Fibroblast of mammary gland (primary cell): ENCODE data around the gene RASA3.

ENCODE experiments used
- DNase-seq: peaks from one replicate; pipeline ENCODE4 v3.0.0-alpha.2; 2010; ENCODE audit warnings: low read depth
- H3K4me3 ChIP-seq: 2 replicates; pipeline ENCODE4 v1.5.1; 2011; ENCODE audit warnings: low read depth, mild to moderate bottlenecking, low read length, moderate library complexity; ENCODE audit not compliant: control insufficient read depth
- TF ChIP-seq, protein P1 (sequence below): conservative IDR thresholded peaks from 2 replicates; pipeline ENCODE4 v1.5.1; 2011; ENCODE audit warnings: low read depth, low read length, inconsistent platforms; ENCODE audit not compliant: control insufficient read depth, insufficient read depth

Gene RASA3

DNA sequence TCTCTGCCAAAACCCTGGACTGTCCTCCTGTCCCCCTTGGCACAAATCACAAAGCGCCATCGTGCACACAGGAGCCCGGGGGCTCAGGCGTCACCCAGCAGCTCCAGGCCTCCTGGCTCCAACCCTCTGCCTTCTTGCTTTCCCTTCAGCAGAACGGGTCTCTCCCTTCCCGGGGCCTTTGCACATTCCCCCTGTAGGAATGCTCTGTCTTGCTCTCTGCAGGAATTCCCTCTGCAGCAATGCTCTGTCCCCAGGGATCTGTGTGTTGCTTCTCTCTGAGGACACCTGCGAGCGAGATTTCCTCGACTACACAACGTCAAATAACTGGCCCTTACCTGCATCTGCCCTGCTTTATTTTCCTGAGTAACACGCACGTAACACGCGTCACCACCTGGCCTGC lies 13.3 kb upstream of the RASA3 start:
- H3K4me3 ChIP-seq, result no peak overlapping the region
- TF ChIP-seq, protein P1, sequence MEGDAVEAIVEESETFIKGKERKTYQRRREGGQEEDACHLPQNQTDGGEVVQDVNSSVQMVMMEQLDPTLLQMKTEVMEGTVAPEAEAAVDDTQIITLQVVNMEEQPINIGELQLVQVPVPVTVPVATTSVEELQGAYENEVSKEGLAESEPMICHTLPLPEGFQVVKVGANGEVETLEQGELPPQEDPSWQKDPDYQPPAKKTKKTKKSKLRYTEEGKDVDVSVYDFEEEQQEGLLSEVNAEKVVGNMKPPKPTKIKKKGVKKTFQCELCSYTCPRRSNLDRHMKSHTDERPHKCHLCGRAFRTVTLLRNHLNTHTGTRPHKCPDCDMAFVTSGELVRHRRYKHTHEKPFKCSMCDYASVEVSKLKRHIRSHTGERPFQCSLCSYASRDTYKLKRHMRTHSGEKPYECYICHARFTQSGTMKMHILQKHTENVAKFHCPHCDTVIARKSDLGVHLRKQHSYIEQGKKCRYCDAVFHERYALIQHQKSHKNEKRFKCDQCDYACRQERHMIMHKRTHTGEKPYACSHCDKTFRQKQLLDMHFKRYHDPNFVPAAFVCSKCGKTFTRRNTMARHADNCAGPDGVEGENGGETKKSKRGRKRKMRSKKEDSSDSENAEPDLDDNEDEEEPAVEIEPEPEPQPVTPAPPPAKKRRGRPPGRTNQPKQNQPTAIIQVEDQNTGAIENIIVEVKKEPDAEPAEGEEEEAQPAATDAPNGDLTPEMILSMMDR, result no peak
- no peak for DNase-seq

DNA sequence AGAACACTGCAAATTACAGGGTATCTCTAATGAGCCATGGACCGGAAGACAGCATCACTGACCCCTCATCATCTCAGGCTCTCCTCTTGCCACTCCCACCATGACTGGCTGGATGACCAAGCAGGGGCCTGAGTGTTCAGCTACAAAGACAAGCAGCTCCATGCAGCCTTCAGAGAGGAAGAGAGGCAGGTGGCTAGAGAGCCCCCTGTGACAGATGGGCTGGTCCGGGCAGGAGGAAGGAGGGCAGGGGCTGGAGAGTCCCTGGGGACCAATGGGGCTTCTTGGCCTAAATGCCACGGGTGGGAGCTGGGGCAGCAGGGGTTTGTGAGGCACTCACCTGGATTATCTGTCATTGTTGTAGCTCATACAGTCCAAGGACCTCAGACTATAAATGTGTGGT lies 12.8 kb upstream of the RASA3 start:
- no peak for DNase-seq
- TF ChIP-seq, protein P1, result no peak
- no peak overlapping the region for H3K4me3 ChIP-seq

DNA sequence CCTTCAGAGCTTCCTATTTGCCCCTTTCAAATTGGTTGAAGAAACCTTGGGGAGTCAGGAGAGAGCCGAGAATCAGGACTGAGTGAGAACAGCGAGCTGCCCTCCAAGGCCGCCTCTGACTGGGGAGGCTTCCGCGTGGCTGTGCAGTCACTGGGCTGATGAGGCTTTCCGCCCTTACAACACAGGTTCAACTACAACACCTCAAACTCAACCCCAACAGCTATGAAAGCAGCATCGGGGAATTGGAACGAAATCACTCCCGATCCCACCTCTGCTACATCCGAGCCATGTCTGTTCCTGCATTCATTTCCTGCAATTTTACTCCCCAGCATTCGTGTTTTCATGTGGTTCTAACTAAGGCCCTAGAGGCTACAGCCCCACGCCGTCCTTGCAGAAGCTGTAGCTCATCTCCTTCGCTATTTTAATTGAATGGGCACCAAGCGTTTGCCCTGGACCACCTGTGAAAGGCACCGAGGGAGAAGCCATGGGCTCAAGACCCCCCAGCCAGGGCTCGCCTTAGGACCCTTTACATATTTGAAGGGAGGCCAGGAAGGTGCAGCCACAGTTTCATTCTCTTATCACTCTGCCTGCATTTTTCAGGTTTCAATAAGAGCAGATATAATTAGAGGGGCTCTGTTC lies 12.3 kb upstream of the RASA3 start:
- no peak for DNase-seq
- H3K4me3 ChIP-seq, result no peak overlapping the region
- TF ChIP-seq, protein P1, result no peak

DNA sequence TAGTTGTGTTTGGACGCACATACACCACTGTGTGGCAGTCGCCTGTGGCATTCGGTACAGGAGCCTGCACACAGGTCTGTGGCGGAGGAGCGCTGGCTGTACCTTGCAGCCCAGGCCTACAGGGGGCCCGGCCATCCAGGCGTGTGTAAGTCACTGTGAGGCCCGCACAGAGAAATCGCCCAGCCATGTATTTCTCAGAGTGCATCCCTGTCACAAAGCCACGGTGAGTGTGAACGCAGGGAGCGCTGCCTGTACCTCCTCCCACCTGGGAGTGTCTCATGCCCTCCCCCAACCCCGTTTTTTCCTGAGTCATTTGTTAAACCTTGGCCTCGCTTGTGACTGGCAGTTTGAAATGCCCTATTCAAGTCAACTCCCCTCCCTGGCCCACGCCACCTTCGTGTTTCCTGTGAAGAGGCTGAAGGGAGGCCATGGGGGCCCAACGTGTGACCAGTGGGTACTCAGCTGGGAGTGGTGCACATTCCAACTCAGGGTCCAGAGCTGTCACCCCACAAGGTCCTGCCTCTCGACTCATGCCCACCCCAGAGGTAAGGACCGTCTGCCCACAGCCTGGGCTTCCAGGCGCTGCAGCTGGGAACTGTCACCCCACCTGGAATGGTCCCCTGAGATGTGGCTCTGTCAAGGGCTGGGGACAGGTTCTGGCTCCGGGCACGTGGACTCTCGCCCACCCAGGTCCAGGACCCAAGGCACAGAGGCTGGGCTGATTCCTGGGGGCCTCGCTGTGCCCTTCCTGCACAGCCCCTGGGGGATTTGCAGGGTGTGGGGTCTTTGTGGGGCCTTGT lies 11.6 kb upstream of the RASA3 start:
- no peak for DNase-seq
- TF ChIP-seq, protein P1, result no peak
- no peak overlapping the region for H3K4me3 ChIP-seq

DNA sequence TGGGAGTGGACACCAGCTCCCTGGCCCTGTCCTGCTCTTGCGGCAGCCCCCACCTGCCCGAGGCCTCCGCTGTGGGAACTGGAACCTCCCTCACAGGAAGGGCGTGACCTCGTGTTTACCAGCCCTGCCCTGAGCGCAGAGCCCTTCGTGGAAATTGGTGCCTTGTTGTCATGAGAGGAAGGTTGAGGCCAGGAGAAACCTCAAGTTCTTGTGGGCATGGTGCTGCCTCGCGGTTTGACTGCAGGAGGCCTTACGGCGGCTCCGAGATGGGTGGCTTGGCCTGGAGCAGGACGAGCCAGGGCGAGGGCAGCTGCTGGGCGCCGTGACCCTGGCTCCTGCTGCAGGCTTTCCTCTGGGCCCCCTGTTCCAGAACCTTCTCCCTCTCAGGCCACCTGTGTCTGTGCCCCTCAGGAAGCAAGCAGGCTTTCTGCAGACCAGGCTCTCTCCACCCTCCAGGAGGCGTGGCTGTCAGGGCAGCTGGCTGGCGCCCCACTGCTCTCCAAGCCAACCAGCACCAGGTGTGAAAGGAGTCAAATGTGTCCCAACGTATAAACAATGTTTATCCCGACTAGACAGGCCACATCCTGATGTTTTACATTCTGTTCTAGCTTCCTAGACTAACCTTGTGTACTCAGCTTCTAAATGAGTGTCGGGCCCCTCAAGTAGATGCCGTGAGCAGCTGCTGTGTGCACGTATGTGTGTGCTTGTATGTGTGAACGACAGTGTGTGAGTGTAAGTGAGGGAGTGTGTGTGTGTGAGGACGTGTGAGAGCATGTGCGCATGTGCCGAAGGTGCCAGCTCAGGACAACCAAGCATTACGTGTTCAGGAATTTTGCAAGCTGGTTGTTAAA lies 10.4 kb upstream of the RASA3 start:
- no peak overlapping the region for H3K4me3 ChIP-seq
- no peak for DNase-seq
- TF ChIP-seq, protein P1, result no peak

DNA sequence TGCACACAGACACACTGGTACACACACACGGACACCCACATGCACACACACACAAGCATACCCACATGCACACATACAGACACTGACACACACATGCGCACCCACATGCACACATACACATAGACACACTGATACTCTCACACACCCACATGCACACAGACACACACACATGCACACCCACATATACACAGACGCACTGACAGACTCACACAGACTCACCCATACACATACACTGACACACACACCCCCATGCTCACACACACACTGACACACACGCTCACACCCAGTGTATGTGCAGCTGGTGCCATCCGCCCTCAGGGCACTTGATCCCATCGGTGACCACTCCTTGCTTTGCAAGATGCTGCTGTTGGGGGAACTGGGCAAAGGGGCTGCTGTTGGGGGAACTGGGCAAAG lies 9.7 kb upstream of the RASA3 start:
- DNase-seq, result no peak
- TF ChIP-seq, protein P1, result no peak
- no peak overlapping the region for H3K4me3 ChIP-seq
